Effector memory CD8-positive, alpha-beta T cell (primary cell): ENCODE results near the gene NADSYN1.

ENCODE experiments used
- ATAC-seq: fragments of 150-1000 bp; cut with Tn5 transposase; replicated peaks from 2 replicates; pipeline ENCODE4 v1.10.0; 2021; ENCODE audit warnings: mild to moderate bottlenecking, moderate library complexity
- DNase-seq, 3 experiments: peaks; one replicate each; pipeline ENCODE4 v3.0.0; 2021
- H3K27ac Mint-ChIP-seq, 2 donors: one replicate each; pipeline ENCODE4 v1.8.0; 2022; ENCODE audit warnings: mild to moderate bottlenecking in 2 of 2, mixed read lengths in 2 of 2, moderate library complexity in 2 of 2
- H3K27me3 Mint-ChIP-seq, 2 donors: one replicate each; pipeline ENCODE4 v1.8.0; 2022; ENCODE audit warnings: mixed read lengths in 2 of 2
- H3K36me3 Mint-ChIP-seq: one replicate; pipeline ENCODE4 v1.8.0; 2022; ENCODE audit warnings: mild to moderate bottlenecking, moderate library complexity, mixed read lengths; ENCODE audit not compliant: insufficient read depth
- H3K4me1 Mint-ChIP-seq, 2 donors: one replicate each; pipeline ENCODE4 v1.8.0; 2022; ENCODE audit warnings: low read depth in 2 of 2, mixed read lengths in 2 of 2
- H3K4me3 Mint-ChIP-seq, 2 donors: one replicate each; pipeline ENCODE4 v1.8.0; 2022; ENCODE audit warnings: mild to moderate bottlenecking in 2 of 2, mixed read lengths in 2 of 2, moderate library complexity in 2 of 2
- H3K9me3 Mint-ChIP-seq, 2 donors: one replicate each; pipeline ENCODE4 v1.8.0; 2022; ENCODE audit warnings: mixed read lengths in 2 of 2

Gene NADSYN1

GRCh38 chr11:71489311-71490043 is 36.5 kb downstream of the NADSYN1 start:
- peaks cover 52% of the 10 kb centered on the region for H3K36me3 Mint-ChIP-seq
- H3K4me1 Mint-ChIP-seq: peaks cover 6 to 8% of the 10 kb centered on the region in 2 donors
- no peak overlapping the region for H3K4me3 Mint-ChIP-seq
- DNase-seq (no peak), ATAC-seq (no peak)
- H3K27me3 Mint-ChIP-seq: no peaks in the 10 kb centered on the region
- no peaks in the 10 kb centered on the region for H3K9me3 Mint-ChIP-seq
- peak overlapping the region; percentile 50 to 85 for H3K27ac Mint-ChIP-seq

- Mint-ChIP-seq H3K27me3 (no peaks in the 10 kb centered on the region), H3K4me1 (peaks cover 6 to 8% of the 10 kb centered on the region in 2 donors), H3K36me3 (peaks cover 56% of the 10 kb centered on the region), H3K27ac (no peak overlapping the region), H3K9me3 (no peaks in the 10 kb centered on the region), H3K4me3 (no peak overlapping the region)
- no peak for DNase-seq
- no peak for ATAC-seq
These were observed 37.2 kb downstream of the NADSYN1 start for GRCh38 chr11:71490044-71490730.

GRCh38 chr11:71490731-71491390 is 37.9 kb downstream of the NADSYN1 start:
- H3K9me3 Mint-ChIP-seq: no peaks in the 10 kb centered on the region
- no peak for ATAC-seq
- H3K4me3 Mint-ChIP-seq: no peak overlapping the region
- H3K27ac Mint-ChIP-seq: peak overlapping the region in 1 of 2 donors; percentile 30
- H3K27me3 Mint-ChIP-seq: no peaks in the 10 kb centered on the region
- H3K4me1 Mint-ChIP-seq: peaks cover 6 to 8% of the 10 kb centered on the region in 2 donors
- DNase-seq: no peak
- peaks cover 61% of the 10 kb centered on the region for H3K36me3 Mint-ChIP-seq

- peaks cover 6 to 8% of the 10 kb centered on the region in 2 donors for H3K4me1 Mint-ChIP-seq
- H3K9me3 Mint-ChIP-seq: no peaks in the 10 kb centered on the region
- ATAC-seq: no peak
- peak overlapping the region in 1 of 2 donors; percentile 30 for H3K27ac Mint-ChIP-seq
- no peaks in the 10 kb centered on the region for H3K27me3 Mint-ChIP-seq
- H3K36me3 Mint-ChIP-seq: peaks cover 60% of the 10 kb centered on the region
- DNase-seq: no peak
- H3K4me3 Mint-ChIP-seq: no peak overlapping the region
These were observed 38.5 kb downstream of the NADSYN1 start for GRCh38 chr11:71491531-71491930.

GRCh38 chr11:71491940-71492339 is 38.9 kb downstream of the NADSYN1 start:
- Mint-ChIP-seq H3K36me3 (peaks cover 60% of the 10 kb centered on the region), H3K4me3 (no peak overlapping the region), H3K27ac (no peak overlapping the region)

GRCh38 chr11:71495286-71496230 is 42.6 kb downstream of the NADSYN1 start:
- no peaks in the 10 kb centered on the region for H3K27me3 Mint-ChIP-seq
- H3K27ac Mint-ChIP-seq: no peak overlapping the region
- peaks cover 61% of the 10 kb centered on the region for H3K36me3 Mint-ChIP-seq
- ATAC-seq (no peak), DNase-seq (no peak)
- H3K9me3 Mint-ChIP-seq: no peaks in the 10 kb centered on the region
- no peak overlapping the region for H3K4me3 Mint-ChIP-seq
- H3K4me1 Mint-ChIP-seq: no peaks in the 10 kb centered on the region

More at GRCh38 chr11:71491940-71492339, 38.9 kb downstream of the NADSYN1 start:
- DNase-seq (no peak), ATAC-seq (no peak)
- no peaks in the 10 kb centered on the region for H3K27me3 Mint-ChIP-seq
- H3K4me1 Mint-ChIP-seq: peaks cover 6 to 8% of the 10 kb centered on the region in 2 donors
- no peaks in the 10 kb centered on the region for H3K9me3 Mint-ChIP-seq

- DNase-seq (no peak), ATAC-seq (no peak)
- Mint-ChIP-seq H3K4me1 (no peaks in the 10 kb centered on the region), H3K27me3 (no peaks in the 10 kb centered on the region), H3K9me3 (no peaks in the 10 kb centered on the region), H3K27ac (no peak overlapping the region), H3K4me3 (no peak overlapping the region), H3K36me3 (peaks cover 61% of the 10 kb centered on the region)
These were observed 43.4 kb downstream of the NADSYN1 start for GRCh38 chr11:71496421-71496820.

- Mint-ChIP-seq H3K4me1 (no peaks in the 10 kb centered on the region), H3K27me3 (no peaks in the 10 kb centered on the region), H3K27ac (no peak overlapping the region), H3K36me3 (peaks cover 52% of the 10 kb centered on the region), H3K9me3 (no peaks in the 10 kb centered on the region), H3K4me3 (no peak overlapping the region)
- DNase-seq (no peak), ATAC-seq (no peak)
These were observed 45.1 kb downstream of the NADSYN1 start for GRCh38 chr11:71498091-71498490.

- no peak overlapping the region for H3K27ac Mint-ChIP-seq
These were observed 46.1 kb downstream of the NADSYN1 start for GRCh38 chr11:71499125-71499524.

GRCh38 chr11:71499546-71499945 is 46.5 kb downstream of the NADSYN1 start:
- Mint-ChIP-seq H3K36me3 (peaks cover 45% of the 10 kb centered on the region), H3K4me3 (no peak overlapping the region)
- DNase-seq: no peak

More at GRCh38 chr11:71499125-71499524, 46.1 kb downstream of the NADSYN1 start:
- H3K4me1 Mint-ChIP-seq: no peaks in the 10 kb centered on the region
- no peak for ATAC-seq
- DNase-seq: no peak
- H3K27me3 Mint-ChIP-seq: no peaks in the 10 kb centered on the region
- H3K4me3 Mint-ChIP-seq: no peak overlapping the region
- no peaks in the 10 kb centered on the region for H3K9me3 Mint-ChIP-seq
- peaks cover 48% of the 10 kb centered on the region for H3K36me3 Mint-ChIP-seq

GRCh38 chr11:71500601-71501021 is 47.6 kb downstream of the NADSYN1 start:
- no peaks in the 10 kb centered on the region for H3K27me3 Mint-ChIP-seq
- H3K9me3 Mint-ChIP-seq: no peaks in the 10 kb centered on the region
- H3K36me3 Mint-ChIP-seq: peaks cover 36% of the 10 kb centered on the region
- no peaks in the 10 kb centered on the region for H3K4me1 Mint-ChIP-seq
- no peak overlapping the region for H3K27ac Mint-ChIP-seq
- DNase-seq (no peak), ATAC-seq (no peak)
- H3K4me3 Mint-ChIP-seq: no peak overlapping the region

More at GRCh38 chr11:71499546-71499945, 46.5 kb downstream of the NADSYN1 start:
- no peaks in the 10 kb centered on the region for H3K27me3 Mint-ChIP-seq
- H3K27ac Mint-ChIP-seq: no peak overlapping the region
- H3K4me1 Mint-ChIP-seq: no peaks in the 10 kb centered on the region
- ATAC-seq: no peak
- no peaks in the 10 kb centered on the region for H3K9me3 Mint-ChIP-seq

- H3K9me3 Mint-ChIP-seq: no peaks in the 10 kb centered on the region
- ATAC-seq (no peak), DNase-seq (no peak)
- no peak overlapping the region for H3K4me3 Mint-ChIP-seq
- no peaks in the 10 kb centered on the region for H3K27me3 Mint-ChIP-seq
- H3K4me1 Mint-ChIP-seq: no peaks in the 10 kb centered on the region
- peaks cover 30% of the 10 kb centered on the region for H3K36me3 Mint-ChIP-seq
- H3K27ac Mint-ChIP-seq: no peak overlapping the region
These were observed 48.3 kb downstream of the NADSYN1 start for GRCh38 chr11:71501071-71501985.
